Endothelial cell of umbilical vein (primary cell): ENCODE data around the gene TMEM131. TPM values are rescaled to one million over a fixed set of nuclear protein-coding genes. Genes with fewer than 3 reads are reported as not detected.

Source experiments
- BruUV-seq: library from RNA; stranded (reverse); fragments of 400-500 nt; replicated peaks from 2 replicates; lab custom pipeline; 2021; lab: Mats Ljungman, UMichigan
- CTCF ChIA-PET: fragments of 300-600, 350-600 bp; sonication (Branson Sonifier 250); formaldehyde crosslinking; loops from one replicate; lab custom pipeline; 2021; ENCODE audit warnings: antibody characterized with exemption, inconsistent platforms; lab: Charles Lee
- POLR2A ChIA-PET: fragments of 300-600, 350-600 bp; sonication (Branson Sonifier 250); formaldehyde crosslinking; loops from one replicate; lab custom pipeline; 2021; ENCODE audit warnings: antibody characterized with exemption, inconsistent platforms; lab: Charles Lee
- DNase-seq: peaks from one replicate; pipeline ENCODE4 v3.0.0-alpha.2; 2011; ENCODE audit warnings: low read depth, low spot score
- FAIRE-seq: peaks from 2 replicates; lab custom pipeline; 2011; peaks lifted over from hg19 to GRCh38; lab: Jason Lieb, UNC
- H2AFZ ChIP-seq: 2 replicates; pipeline ENCODE4 v1.6.0; 2012; ENCODE audit warnings: low read depth, low read length, control low read depth, inconsistent platforms
- H3K27ac ChIP-seq: 2 replicates; pipeline ENCODE4 v1.5.1; 2011; ENCODE audit warnings: low read depth, mild to moderate bottlenecking, control low read depth, low read length, moderate library complexity; ENCODE audit not compliant: insufficient read depth
- H3K27me3 ChIP-seq, 2 experiments: 2 replicates each; pipeline versions ENCODE4 v1.6.0 to v1.6.1; 2011; ENCODE audit warnings: low read length in 2 of 2, mixed read lengths in 1 of 2; ENCODE audit not compliant: control insufficient read depth in 2 of 2, insufficient read depth in 2 of 2
- H3K36me3 ChIP-seq, 2 experiments: 2 replicates in 1 of 2; 3 replicates in 1 of 2; pipeline ENCODE4 v1.5.1; 2011; ENCODE audit warnings: low read length in 2 of 2, mild to moderate bottlenecking in 1 of 2, moderate library complexity in 1 of 2; ENCODE audit not compliant: control insufficient read depth in 2 of 2, insufficient read depth in 2 of 2; ENCODE audit errors: extremely low read depth in 1 of 2
- H3K4me1 ChIP-seq: 3 replicates; pipeline ENCODE4 v1.5.1; 2011; ENCODE audit warnings: mild to moderate bottlenecking, low read length; ENCODE audit not compliant: control insufficient read depth, insufficient read depth; ENCODE audit errors: extremely low read depth
- H3K4me2 ChIP-seq: 2 replicates; pipeline ENCODE4 v1.6.1; 2011; ENCODE audit warnings: low read length, control low read depth, mixed read lengths; ENCODE audit not compliant: insufficient read depth
- H3K4me3 ChIP-seq, 3 experiments: fragments of 200-600 bp in 1 of 3; sonication (generic), shearing (Covaris generic) in 1 of 3; replicated peaks in 1 of 3; 2 replicates each; pipeline ENCODE4 v1.5.1; 2011 to 2016; ENCODE audit warnings: control low read depth in 3 of 3, low read length in 3 of 3, mild to moderate bottlenecking in 2 of 3, inconsistent platforms in 1 of 3, low read depth in 1 of 3, moderate library complexity in 1 of 3; ENCODE audit not compliant: insufficient read depth in 1 of 3
- H3K79me2 ChIP-seq: 2 replicates; pipeline ENCODE4 v1.6.0; 2012; ENCODE audit warnings: low read length, inconsistent platforms; ENCODE audit not compliant: control insufficient read depth, insufficient read depth
- H3K9ac ChIP-seq: replicated peaks from 2 replicates; pipeline ENCODE3; 2011; ENCODE audit warnings: low read length, control low read depth; ENCODE audit not compliant: insufficient read depth; ENCODE audit errors: extremely low read depth
- H3K9me1 ChIP-seq: replicated peaks from 3 replicates; pipeline ENCODE4 v1.6.0; 2011; ENCODE audit warnings: mild to moderate bottlenecking, low read length; ENCODE audit not compliant: control insufficient read depth, insufficient read depth; ENCODE audit errors: extremely low read depth
- H3K9me3 ChIP-seq: replicated peaks from 2 replicates; pipeline ENCODE4 v1.5.1; 2012; ENCODE audit warnings: low read length, inconsistent platforms; ENCODE audit not compliant: control insufficient read depth, insufficient read depth
- H4K20me1 ChIP-seq: replicated peaks from 2 replicates; pipeline ENCODE3; 2011; ENCODE audit warnings: mild to moderate bottlenecking, low read length; ENCODE audit not compliant: control insufficient read depth, insufficient read depth; ENCODE audit errors: extremely low read depth
- EZH2 ChIP-seq: IDR thresholded peaks from 2 replicates; pipeline ENCODE4 v1.6.1; 2012; ENCODE audit warnings: borderline replicate concordance, low read depth, mild to moderate bottlenecking, moderate library complexity, low read length, inconsistent platforms; ENCODE audit not compliant: severe bottlenecking
- FOS ChIP-seq: IDR thresholded peaks from 2 replicates; pipeline ENCODE4 v1.6.1; 2011; ENCODE audit warnings: mild to moderate bottlenecking, low read length, moderate library complexity, borderline replicate concordance; ENCODE audit not compliant: insufficient read depth
- JUN ChIP-seq: IDR thresholded peaks from 2 replicates; pipeline ENCODE4 v1.6.1; 2011; ENCODE audit warnings: borderline replicate concordance, low read depth; ENCODE audit not compliant: insufficient read length, insufficient read depth
- MAX ChIP-seq: IDR thresholded peaks from 2 replicates; pipeline ENCODE4 v1.6.1; 2011; ENCODE audit not compliant: insufficient read depth, insufficient read length
- MYC ChIP-seq: IDR thresholded peaks from one replicate; pipeline ENCODE4 v1.6.1; 2011; ENCODE audit warnings: mild to moderate bottlenecking, low read depth, low read length
- POLR2A ChIP-seq: IDR thresholded peaks from 2 replicates; pipeline ENCODE4 v1.6.1; 2012; ENCODE audit warnings: low read depth, mild to moderate bottlenecking, control low read depth, low read length
- dilution Hi-C: fragments of 300-500 bp; cut with MboI; formaldehyde crosslinking; loops from one replicate; pipeline ENCODE4 v1.15.0; 2019; ENCODE audit warnings: low sequenced_read_pairs; ENCODE audit not compliant: extremely low pct_ligation_motif_present
- intact Hi-C: fragments of 100-400 bp; cut with micrococcal nuclease; formaldehyde crosslinking; loops from one replicate; pipeline ENCODE4 v1.10.0; 2022
- polyA plus RNA-seq, 4 experiments: library from polyadenylated mRNA; depleted of rRNA in 3 of 4; stranded (reverse) in 3 of 4; unstranded in 1 of 4; fragments of >200 nt; gene quantifications; 2 replicates each; pipeline versions ENCODE4 v1.2.1 to v1.2.3, GENCODE V29; 2011 to 2012; ENCODE audit warnings: missing spikeins in 1 of 4
- total RNA-seq: library from RNA; stranded (reverse); gene quantifications from 2 replicates; pipeline ENCODE4 v1.2.3, GENCODE V29; 2021

Gene TMEM131
- total and polyA plus RNA-seq, 2 donors (not counting 3 experiments of a cell fraction or from before 2014, with no cell fraction given) = 12.2 to 28.6 TPM

GRCh38 chr2:97734061-97735051 is 261.4 kb downstream of the TMEM131 start:
- FAIRE-seq = no peak
- Histone ChIP-seq H3K9me3 (no peaks in the 10 kb centered on the region), H2AFZ (no peak overlapping the region), H3K27me3 (no peaks in the 10 kb centered on the region), H3K27ac (no peak overlapping the region), H3K4me3 (no peak overlapping the region), H3K9ac (no peak overlapping the region), H3K9me1 (no peaks in the 10 kb centered on the region), H3K79me2 (no peaks in the 10 kb centered on the region), H3K4me2 (no peak overlapping the region), H4K20me1 (no peaks in the 10 kb centered on the region), H3K36me3 (no peaks in the 10 kb centered on the region), H3K4me1 (no peaks in the 10 kb centered on the region)
- no TSS peak for BruUV-seq
- DNase-seq = no peak
- ChIA-PET CTCF (no interaction called here), POLR2A (no interaction called here)
- no peak for TF ChIP-seq EZH2
- TF ChIP-seq JUN = no peak
- TF ChIP-seq FOS = no peak
- TF ChIP-seq MAX = no peak
- no peak for TF ChIP-seq MYC
- TF ChIP-seq POLR2A = no peak
- intact Hi-C loops = no loop called here
- dilution Hi-C loops = no loop called here
